Adrenal gland (tissue), 5 donors: ENCODE measurements around the gene EZH1.
A peak's percentile ranks its signal among the peaks of the same experiment; 100 is the strongest.

Experiments
- POLR2A ChIP-seq, 2 donors: fragments of 450-650 bp; IDR thresholded peaks; one replicate each; pipeline ENCODE4 v1.6.1; 2017; ENCODE audit warnings: antibody characterized with exemption in 2 of 2, mild to moderate bottlenecking in 2 of 2, moderate library complexity in 1 of 2
- TF ChIP-seq, protein P1 (sequence below), 6 experiments: fragments of 450-650 bp in 4 of 6; fragments of 200-600 bp in 2 of 6; sonication (generic) in 1 of 6; IDR thresholded peaks; 1 replicate in 5 of 6; 2 replicates in 1 of 6; pipeline versions ENCODE4 v1.5.1 to v1.8.0; 2016 to 2021; ENCODE audit warnings: antibody characterized with exemption in 6 of 6, mild to moderate bottlenecking in 2 of 6, moderate library complexity in 1 of 6
- donor health status: DM: no; HTN: no; CAD: no.

- TF ChIP-seq POLR2A (IDR thresholded peaks at IDR 0.05) = peak; percentile 40 to 60
- TF ChIP-seq, protein P1, sequence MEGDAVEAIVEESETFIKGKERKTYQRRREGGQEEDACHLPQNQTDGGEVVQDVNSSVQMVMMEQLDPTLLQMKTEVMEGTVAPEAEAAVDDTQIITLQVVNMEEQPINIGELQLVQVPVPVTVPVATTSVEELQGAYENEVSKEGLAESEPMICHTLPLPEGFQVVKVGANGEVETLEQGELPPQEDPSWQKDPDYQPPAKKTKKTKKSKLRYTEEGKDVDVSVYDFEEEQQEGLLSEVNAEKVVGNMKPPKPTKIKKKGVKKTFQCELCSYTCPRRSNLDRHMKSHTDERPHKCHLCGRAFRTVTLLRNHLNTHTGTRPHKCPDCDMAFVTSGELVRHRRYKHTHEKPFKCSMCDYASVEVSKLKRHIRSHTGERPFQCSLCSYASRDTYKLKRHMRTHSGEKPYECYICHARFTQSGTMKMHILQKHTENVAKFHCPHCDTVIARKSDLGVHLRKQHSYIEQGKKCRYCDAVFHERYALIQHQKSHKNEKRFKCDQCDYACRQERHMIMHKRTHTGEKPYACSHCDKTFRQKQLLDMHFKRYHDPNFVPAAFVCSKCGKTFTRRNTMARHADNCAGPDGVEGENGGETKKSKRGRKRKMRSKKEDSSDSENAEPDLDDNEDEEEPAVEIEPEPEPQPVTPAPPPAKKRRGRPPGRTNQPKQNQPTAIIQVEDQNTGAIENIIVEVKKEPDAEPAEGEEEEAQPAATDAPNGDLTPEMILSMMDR (IDR thresholded peaks at IDR 0.05) = peak; percentile 62 to 98 (median 86)
Observed at GRCh38 chr17:42679492-42680330, 65.1 kb downstream of the EZH1 start.
